ENCODE data around the gene LAPTM5.

LAPTM5 gene

DNA sequence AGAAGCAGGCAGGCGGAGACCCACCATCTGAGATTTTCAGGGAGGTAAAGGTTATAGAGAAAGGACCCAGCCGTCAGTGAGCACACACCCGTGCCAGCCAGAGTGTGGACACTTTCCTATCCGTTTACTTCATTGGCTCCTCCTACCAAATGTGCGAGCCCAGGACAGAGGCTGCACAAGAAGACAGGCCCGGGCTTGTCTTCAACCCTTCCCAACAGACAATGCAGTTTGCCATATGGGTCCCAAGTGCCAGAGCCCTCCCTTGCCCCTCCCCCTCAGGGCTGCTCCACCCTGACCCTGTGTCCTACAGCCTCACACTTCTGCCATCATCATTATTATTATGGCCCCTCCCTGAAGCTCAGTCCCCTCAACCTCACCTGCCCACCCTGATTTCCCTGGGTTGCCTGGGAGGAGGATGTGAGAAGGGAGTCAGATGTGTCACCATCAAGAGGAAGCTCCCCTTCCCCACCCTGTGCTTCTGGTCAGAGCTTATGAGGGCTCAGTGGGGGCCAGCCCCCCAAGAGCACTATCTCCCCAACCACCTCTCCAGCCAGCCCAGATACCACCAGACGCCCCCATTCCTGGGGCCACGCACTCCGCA lies 9.4 kb downstream of the LAPTM5 start:
- H3K27me3 ChIP-seq (ENCODE audit: control insufficient read depth in 1 of 2, insufficient read depth in 2 of 2, low read length in 2 of 2), result no peaks in the 10 kb centered on the region
- H3K4me3 ChIP-seq (ENCODE audit: low read depth in 1 of 2, low read length in 2 of 2), result no peak overlapping the region
- peaks cover 63 to 65% of the 10 kb centered on the region in 2 donors for H3K4me1 ChIP-seq (ENCODE audit: control insufficient read depth in 1 of 2, insufficient read depth in 2 of 2, low read length in 2 of 2)
- no peak overlapping the region for H3K27ac ChIP-seq (ENCODE audit: low read depth, low read length)
- H3K36me3 ChIP-seq (ENCODE audit: control insufficient read depth in 1 of 2, insufficient read depth in 2 of 2, low read length in 2 of 2), result no peaks in the 10 kb centered on the region
- H3K9ac ChIP-seq (ENCODE audit: low read depth in 1 of 2, low read length in 2 of 2), result peak overlapping the region in 1 of 2 donors; percentile 19
- no peaks in the 10 kb centered on the region for H3K9me3 ChIP-seq (ENCODE audit: control insufficient read depth in 1 of 2, low read length in 2 of 2)

DNA sequence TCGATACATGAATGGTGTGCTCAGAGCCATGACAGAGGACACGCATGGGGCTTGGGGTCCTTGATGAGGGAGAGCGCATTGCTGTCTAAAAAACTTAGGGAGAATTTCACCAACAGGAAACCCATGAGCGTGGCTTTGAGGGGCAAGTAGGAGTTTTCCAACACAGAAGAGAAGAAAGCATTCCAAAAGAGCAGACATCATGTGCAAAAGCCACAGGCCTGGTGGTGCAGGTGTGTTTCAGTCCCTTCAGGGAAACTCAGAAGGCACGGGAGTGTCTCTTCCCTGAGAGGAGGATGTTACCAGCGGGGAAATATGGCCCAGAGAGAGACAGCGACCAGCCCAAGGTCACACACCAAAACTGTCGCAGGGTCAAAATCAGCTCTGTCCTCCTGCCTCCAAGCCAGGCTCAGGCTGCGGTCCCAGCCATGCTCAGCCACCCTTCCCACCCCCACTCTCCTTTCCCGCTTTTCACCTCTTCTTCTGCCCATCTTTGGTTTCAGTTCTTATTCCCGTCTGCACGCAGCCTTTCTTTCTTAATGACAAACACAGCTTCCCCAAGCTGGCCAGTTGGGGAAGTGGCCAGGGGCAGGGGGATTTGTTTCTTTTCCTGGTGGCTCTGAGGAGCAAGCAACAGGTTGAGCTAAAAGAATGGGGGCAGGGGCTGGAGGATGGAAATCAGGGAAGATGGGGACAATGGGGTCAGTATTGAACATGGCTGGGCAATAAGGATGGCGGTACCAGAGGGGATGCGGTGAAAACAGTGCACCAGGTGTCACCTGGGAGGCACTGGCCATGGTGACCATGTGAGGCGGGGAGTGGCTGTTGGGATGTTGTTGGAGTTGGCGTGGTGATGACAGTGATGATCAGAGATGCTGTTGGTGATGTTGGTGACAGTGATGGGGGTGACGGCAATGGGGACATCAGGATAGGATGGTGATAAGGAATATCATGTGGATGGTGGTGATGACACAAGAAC lies 10.3 kb downstream of the LAPTM5 start:
- H3K27ac ChIP-seq (ENCODE audit: low read depth, low read length), result peak overlapping the region; percentile 17
- H3K9me3 ChIP-seq (ENCODE audit: control insufficient read depth in 1 of 2, low read length in 2 of 2), result no peaks in the 10 kb centered on the region
- H3K36me3 ChIP-seq (ENCODE audit: control insufficient read depth in 1 of 2, insufficient read depth in 2 of 2, low read length in 2 of 2), result no peaks in the 10 kb centered on the region
- peak overlapping the region in 1 of 2 donors; percentile 15 for H3K9ac ChIP-seq (ENCODE audit: low read depth in 1 of 2, low read length in 2 of 2)
- peak overlapping the region in 1 of 2 donors; percentile 13 for H3K4me3 ChIP-seq (ENCODE audit: low read depth in 1 of 2, low read length in 2 of 2)
- H3K4me1 ChIP-seq (ENCODE audit: control insufficient read depth in 1 of 2, insufficient read depth in 2 of 2, low read length in 2 of 2), result peaks cover 68 to 70% of the 10 kb centered on the region in 2 donors
- no peaks in the 10 kb centered on the region for H3K27me3 ChIP-seq (ENCODE audit: control insufficient read depth in 1 of 2, insufficient read depth in 2 of 2, low read length in 2 of 2)

DNA sequence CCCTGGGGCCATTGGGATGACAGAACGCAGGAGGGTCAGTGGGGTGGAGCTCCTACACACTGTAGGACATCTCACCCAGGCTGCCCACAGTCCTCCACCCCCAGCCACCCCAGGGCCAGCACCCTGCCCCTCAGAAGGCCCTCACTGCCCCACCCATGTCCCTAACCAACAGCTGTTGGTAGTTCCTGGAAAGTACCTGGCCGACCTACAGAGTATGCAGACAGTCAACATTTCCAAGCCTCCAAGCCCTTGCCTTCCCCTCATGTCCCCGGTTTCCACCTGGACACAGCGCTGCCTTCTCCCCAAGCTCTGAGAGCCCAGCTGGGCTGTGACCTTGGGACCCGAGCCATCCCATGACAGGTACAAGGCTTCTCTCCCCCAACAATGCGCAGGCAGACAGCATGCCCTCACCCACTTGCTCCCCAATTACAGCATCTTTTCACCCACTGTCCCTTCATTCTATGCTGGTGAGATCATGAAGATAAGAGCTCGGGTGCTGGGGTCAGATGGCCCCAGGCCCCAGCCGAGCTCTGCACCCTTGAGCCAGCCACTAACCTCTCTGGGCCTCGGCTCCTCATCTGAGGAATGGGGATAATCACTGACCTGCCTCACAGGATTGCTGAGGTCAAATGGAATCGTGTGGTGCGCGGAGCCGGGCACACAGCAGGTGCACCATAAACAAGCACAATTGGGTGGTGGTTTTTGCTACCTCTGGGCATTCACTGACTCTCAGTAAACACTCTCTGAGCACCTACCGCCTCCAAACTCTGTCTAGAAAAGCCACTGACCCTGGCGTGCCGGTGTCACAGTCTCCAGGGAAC lies 11.2 kb downstream of the LAPTM5 start:
- H3K4me3 ChIP-seq (ENCODE audit: low read depth in 1 of 2, low read length in 2 of 2), result peak overlapping the region; percentile 12 to 13
- no peaks in the 10 kb centered on the region for H3K27me3 ChIP-seq (ENCODE audit: control insufficient read depth in 1 of 2, insufficient read depth in 2 of 2, low read length in 2 of 2)
- peaks cover 68 to 72% of the 10 kb centered on the region in 2 donors for H3K4me1 ChIP-seq (ENCODE audit: control insufficient read depth in 1 of 2, insufficient read depth in 2 of 2, low read length in 2 of 2)
- H3K9ac ChIP-seq (ENCODE audit: low read depth in 1 of 2, low read length in 2 of 2), result peak overlapping the region in 1 of 2 donors; percentile 15
- H3K27ac ChIP-seq (ENCODE audit: low read depth, low read length), result peak overlapping the region; percentile 17
- peaks cover 3% of the 10 kb centered on the region in 2 donors for H3K36me3 ChIP-seq (ENCODE audit: control insufficient read depth in 1 of 2, insufficient read depth in 2 of 2, low read length in 2 of 2)
- H3K9me3 ChIP-seq (ENCODE audit: control insufficient read depth in 1 of 2, low read length in 2 of 2), result no peaks in the 10 kb centered on the region

DNA sequence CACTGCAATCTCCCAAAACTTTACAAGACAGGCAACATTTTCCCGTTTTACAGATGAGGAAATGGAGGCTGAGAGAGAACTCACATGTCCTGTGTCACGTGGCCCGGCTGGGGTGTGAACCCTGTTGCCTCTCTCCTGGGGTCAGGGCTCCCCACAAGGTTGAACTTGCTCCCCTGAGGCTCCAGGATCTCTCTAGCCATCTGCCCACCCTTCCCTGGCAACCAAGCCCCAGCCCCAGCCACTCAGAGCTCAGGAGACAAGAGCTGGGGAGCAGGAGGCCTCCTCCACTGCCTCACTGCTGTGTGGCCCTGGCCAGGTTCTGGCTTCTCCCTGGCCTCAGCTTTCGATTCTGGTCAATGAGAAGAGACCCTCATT lies 11.8 kb downstream of the LAPTM5 start:
- H3K4me3 ChIP-seq (ENCODE audit: low read depth in 1 of 2, low read length in 2 of 2), result peak overlapping the region; percentile 12 to 44
- H3K9ac ChIP-seq (ENCODE audit: low read depth in 1 of 2, low read length in 2 of 2), result peak overlapping the region in 1 of 2 donors; percentile 8
- no peaks in the 10 kb centered on the region for H3K9me3 ChIP-seq (ENCODE audit: control insufficient read depth in 1 of 2, low read length in 2 of 2)
- peaks cover 70 to 71% of the 10 kb centered on the region in 2 donors for H3K4me1 ChIP-seq (ENCODE audit: control insufficient read depth in 1 of 2, insufficient read depth in 2 of 2, low read length in 2 of 2)
- peaks cover 3% of the 10 kb centered on the region in 2 donors for H3K36me3 ChIP-seq (ENCODE audit: control insufficient read depth in 1 of 2, insufficient read depth in 2 of 2, low read length in 2 of 2)
- no peaks in the 10 kb centered on the region for H3K27me3 ChIP-seq (ENCODE audit: control insufficient read depth in 1 of 2, insufficient read depth in 2 of 2, low read length in 2 of 2)
- H3K27ac ChIP-seq (ENCODE audit: low read depth, low read length), result no peak overlapping the region

DNA sequence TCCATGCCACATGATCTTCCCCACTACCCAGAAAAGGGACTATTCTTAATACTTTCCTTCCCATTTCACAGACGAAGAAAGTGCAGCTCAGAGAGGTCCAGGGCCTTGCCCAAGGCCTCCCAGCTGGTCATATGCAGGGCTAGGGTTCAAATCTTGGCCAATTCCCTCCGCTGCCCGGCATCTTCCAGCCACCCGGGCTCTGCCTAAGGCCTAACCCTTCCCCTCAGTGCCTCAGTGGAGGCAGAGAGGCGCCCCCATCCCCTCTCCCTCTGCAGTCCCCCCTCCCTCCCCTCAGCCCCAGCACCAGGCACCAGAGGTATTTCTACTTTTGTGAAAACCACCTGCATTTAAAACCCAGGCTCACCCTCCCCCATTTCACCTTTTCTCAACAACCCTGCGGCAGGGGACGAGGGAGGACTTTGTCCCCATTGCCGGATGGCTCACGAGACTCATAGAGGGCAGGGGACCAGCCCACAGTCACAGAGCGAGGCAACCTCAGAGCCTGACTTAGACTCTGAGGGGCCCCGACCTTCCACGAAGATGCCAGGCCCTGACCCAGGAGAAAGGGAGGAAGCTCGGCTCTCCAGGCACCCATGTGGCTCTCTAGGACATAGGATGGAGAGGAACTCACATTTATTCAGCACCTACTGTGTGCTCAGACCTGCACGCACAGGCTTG lies 12.3 kb downstream of the LAPTM5 start:
- peak overlapping the region in 1 of 2 donors; percentile 21 for H3K9ac ChIP-seq (ENCODE audit: low read depth in 1 of 2, low read length in 2 of 2)

DNA sequence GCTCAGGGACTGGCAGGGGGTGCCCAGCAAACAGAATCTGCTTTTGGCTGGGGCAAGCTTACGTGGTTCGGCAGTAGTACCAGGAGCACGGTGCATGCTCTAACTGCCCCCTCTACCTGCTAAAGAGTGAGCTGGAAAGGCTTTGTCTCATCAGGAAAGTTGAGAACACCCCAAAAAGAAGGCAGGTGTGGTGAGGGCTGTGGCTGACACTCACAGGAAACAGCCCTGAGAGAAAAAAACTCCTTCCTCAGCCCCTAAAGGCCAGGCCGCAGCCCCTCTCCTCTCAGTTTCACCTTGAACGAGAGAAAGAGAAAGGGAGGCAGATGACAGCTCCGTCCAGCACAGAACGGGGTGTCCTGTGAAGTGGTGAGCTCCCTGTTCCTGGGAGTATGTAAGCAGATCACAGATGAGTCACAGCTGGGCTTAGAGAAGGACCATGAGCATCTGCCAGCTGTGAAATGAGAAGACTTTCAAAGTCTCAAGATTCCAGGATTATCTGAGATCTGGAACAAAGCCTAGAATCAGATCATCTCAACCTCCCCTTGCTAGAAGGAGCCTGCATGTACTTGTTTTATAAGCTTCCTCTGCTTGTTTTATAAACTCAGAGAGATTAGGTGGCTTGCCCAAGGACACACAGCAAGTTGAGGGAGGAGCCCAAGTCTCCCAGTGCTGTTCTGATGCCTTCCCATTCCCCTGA lies 13.4 kb downstream of the LAPTM5 start:
- no peak overlapping the region for H3K27ac ChIP-seq (ENCODE audit: low read depth, low read length)
- H3K9ac ChIP-seq (ENCODE audit: low read depth in 1 of 2, low read length in 2 of 2), result no peak overlapping the region
- peaks cover 66 to 69% of the 10 kb centered on the region in 2 donors for H3K4me1 ChIP-seq (ENCODE audit: control insufficient read depth in 1 of 2, insufficient read depth in 2 of 2, low read length in 2 of 2)
- peaks cover 3 to 10% of the 10 kb centered on the region in 2 donors for H3K36me3 ChIP-seq (ENCODE audit: control insufficient read depth in 1 of 2, insufficient read depth in 2 of 2, low read length in 2 of 2)
- H3K9me3 ChIP-seq (ENCODE audit: control insufficient read depth in 1 of 2, low read length in 2 of 2), result no peaks in the 10 kb centered on the region
- H3K4me3 ChIP-seq (ENCODE audit: low read depth in 1 of 2, low read length in 2 of 2), result peak overlapping the region; percentile 0 to 4
- H3K27me3 ChIP-seq (ENCODE audit: control insufficient read depth in 1 of 2, insufficient read depth in 2 of 2, low read length in 2 of 2), result no peaks in the 10 kb centered on the region

More for the DNA sequence above, 12.3 kb downstream of the LAPTM5 start:
- Histone ChIP-seq H3K27me3 (ENCODE audit: control insufficient read depth in 1 of 2, insufficient read depth in 2 of 2, low read length in 2 of 2) (no peaks in the 10 kb centered on the region), H3K4me1 (ENCODE audit: control insufficient read depth in 1 of 2, insufficient read depth in 2 of 2, low read length in 2 of 2) (peaks cover 70 to 72% of the 10 kb centered on the region in 2 donors), H3K9me3 (ENCODE audit: control insufficient read depth in 1 of 2, low read length in 2 of 2) (no peaks in the 10 kb centered on the region), H3K36me3 (ENCODE audit: control insufficient read depth in 1 of 2, insufficient read depth in 2 of 2, low read length in 2 of 2) (peaks cover 3% of the 10 kb centered on the region in 2 donors), H3K27ac (ENCODE audit: low read depth, low read length) (no peak overlapping the region), H3K4me3 (ENCODE audit: low read depth in 1 of 2, low read length in 2 of 2) (peak overlapping the region in 1 of 2 donors; percentile 44)

DNA sequence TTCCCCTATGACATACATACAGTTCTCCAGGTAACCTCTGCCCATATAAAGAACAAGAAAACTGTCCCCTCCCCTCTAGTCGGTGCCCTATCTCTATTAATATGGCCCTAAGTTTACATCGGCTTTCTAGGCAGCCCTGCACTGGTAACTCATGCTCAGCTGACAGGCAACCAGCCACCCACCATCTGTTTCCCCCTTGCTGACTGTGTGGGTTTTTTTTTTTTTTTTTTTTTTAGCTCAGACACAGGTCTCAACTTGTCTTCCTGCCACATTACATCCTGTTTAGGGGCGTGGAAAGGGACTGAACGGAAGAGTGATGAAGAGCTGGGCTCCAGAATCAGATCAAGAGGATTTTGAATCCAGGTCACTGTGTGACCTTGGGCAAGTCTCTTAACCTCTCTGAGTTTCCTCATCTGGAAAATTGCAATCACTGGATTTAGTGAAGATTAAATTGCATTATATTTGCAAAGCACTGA lies 14.0 kb downstream of the LAPTM5 start:
- H3K4me1 ChIP-seq (ENCODE audit: control insufficient read depth in 1 of 2, insufficient read depth in 2 of 2, low read length in 2 of 2), result peaks cover 61 to 69% of the 10 kb centered on the region in 2 donors
- no peaks in the 10 kb centered on the region for H3K9me3 ChIP-seq (ENCODE audit: control insufficient read depth in 1 of 2, low read length in 2 of 2)
- H3K27ac ChIP-seq (ENCODE audit: low read depth, low read length), result no peak overlapping the region
- peaks cover 5 to 15% of the 10 kb centered on the region in 2 donors for H3K36me3 ChIP-seq (ENCODE audit: control insufficient read depth in 1 of 2, insufficient read depth in 2 of 2, low read length in 2 of 2)
- no peak overlapping the region for H3K9ac ChIP-seq (ENCODE audit: low read depth in 1 of 2, low read length in 2 of 2)
- H3K27me3 ChIP-seq (ENCODE audit: control insufficient read depth in 1 of 2, insufficient read depth in 2 of 2, low read length in 2 of 2), result no peaks in the 10 kb centered on the region
- peak overlapping the region; percentile 0 to 4 for H3K4me3 ChIP-seq (ENCODE audit: low read depth in 1 of 2, low read length in 2 of 2)

DNA sequence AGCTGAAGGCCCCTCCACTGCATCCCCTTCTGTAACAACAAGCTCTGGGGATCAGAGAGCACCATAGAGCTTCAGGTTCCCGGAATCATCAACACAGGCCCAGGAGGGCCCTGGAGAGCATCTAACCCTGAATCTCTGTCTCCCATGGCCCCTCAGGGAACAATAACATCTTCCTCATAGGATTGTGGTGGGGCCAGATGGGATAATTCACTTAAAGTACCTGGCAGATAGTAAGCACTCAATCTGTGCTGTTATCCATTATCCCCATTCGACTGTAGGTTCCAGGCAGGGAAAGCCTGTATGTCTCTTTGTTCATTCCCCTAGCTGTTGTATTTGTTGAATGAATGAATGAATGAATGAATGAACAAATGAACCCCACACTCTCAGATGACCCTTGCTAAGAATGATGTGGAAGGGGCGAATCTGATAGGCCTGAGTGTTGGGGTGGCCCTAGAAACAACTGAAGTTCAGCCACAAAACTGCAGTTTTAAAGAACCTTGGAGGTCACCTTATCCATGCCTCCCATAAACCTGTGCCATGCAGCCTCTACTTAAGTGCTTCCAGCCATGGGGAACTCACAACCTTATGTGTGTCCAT lies 14.5 kb downstream of the LAPTM5 start:
- no peak overlapping the region for H3K9ac ChIP-seq (ENCODE audit: low read depth in 1 of 2, low read length in 2 of 2)
- H3K27me3 ChIP-seq (ENCODE audit: control insufficient read depth in 1 of 2, insufficient read depth in 2 of 2, low read length in 2 of 2), result no peaks in the 10 kb centered on the region
- no peak overlapping the region for H3K27ac ChIP-seq (ENCODE audit: low read depth, low read length)
- H3K9me3 ChIP-seq (ENCODE audit: control insufficient read depth in 1 of 2, low read length in 2 of 2), result no peaks in the 10 kb centered on the region
- H3K4me3 ChIP-seq (ENCODE audit: low read depth in 1 of 2, low read length in 2 of 2), result no peak overlapping the region
- H3K4me1 ChIP-seq (ENCODE audit: control insufficient read depth in 1 of 2, insufficient read depth in 2 of 2, low read length in 2 of 2), result peaks cover 55 to 65% of the 10 kb centered on the region in 2 donors
- peaks cover 6 to 16% of the 10 kb centered on the region in 2 donors for H3K36me3 ChIP-seq (ENCODE audit: control insufficient read depth in 1 of 2, insufficient read depth in 2 of 2, low read length in 2 of 2)
